GM12865 (cell line): ENCODE results near the gene C5.

ENCODE experiments used
- DNase-seq: peaks from one replicate; pipeline ENCODE4 v3.0.0; 2010; ENCODE audit warnings: low read depth
- H3K4me3 ChIP-seq: 2 replicates; pipeline ENCODE4 v1.5.1; 2011; ENCODE audit warnings: mild to moderate bottlenecking, low read depth, low read length, control low read depth
- CTCF ChIP-seq: IDR thresholded peaks from 2 replicates; pipeline ENCODE4 v1.5.1; 2011; ENCODE audit warnings: low read length, control low read depth, low read depth, inconsistent platforms; ENCODE audit not compliant: insufficient read depth; ENCODE audit errors: missing control alignments

C5 gene

GRCh38 chr9:121067640-121068039, 17.6 kb upstream of the C5 start:
- no peak overlapping the region for H3K4me3 ChIP-seq
- no peak for TF ChIP-seq CTCF
- no peak for DNase-seq

- H3K4me3 ChIP-seq = no peak overlapping the region
- TF ChIP-seq CTCF = no peak
- DNase-seq = no peak
Observed at GRCh38 chr9:121066850-121067249, 16.8 kb upstream of the C5 start.

- peak; percentile 75 for DNase-seq
- TF ChIP-seq CTCF = peak; percentile 65
Observed at GRCh38 chr9:121059998-121060636, 10.0 kb upstream of the C5 start.

GRCh38 chr9:121059513-121059912, 9.4 kb upstream of the C5 start:
- DNase-seq = no peak
- no peak for TF ChIP-seq CTCF
- no peak overlapping the region for H3K4me3 ChIP-seq

More at GRCh38 chr9:121059998-121060636, 10.0 kb upstream of the C5 start:
- no peak overlapping the region for H3K4me3 ChIP-seq

GRCh38 chr9:121057821-121058220, 7.7 kb upstream of the C5 start:
- DNase-seq = no peak
- TF ChIP-seq CTCF = no peak
- H3K4me3 ChIP-seq = no peak overlapping the region

GRCh38 chr9:121055642-121056143, 5.6 kb upstream of the C5 start:
- no peak overlapping the region for H3K4me3 ChIP-seq
- peak; percentile 37 for DNase-seq
- TF ChIP-seq CTCF = peak; percentile 59

GRCh38 chr9:121053544-121053943, 3.5 kb upstream of the C5 start:
- DNase-seq = no peak
- TF ChIP-seq CTCF = no peak
- H3K4me3 ChIP-seq = no peak overlapping the region
